HEK293 (cell line): ENCODE data around the gene TRIM66.

Experiments
- CTCF ChIA-PET: fragments of 350-600 bp; formaldehyde crosslinking; extraction: SDS; loops from one replicate; lab custom pipeline; 2021; ENCODE audit warnings: antibody characterized with exemption; lab: Yijun Ruan, JAX
- POLR2A ChIA-PET: fragments of 300-600 bp; formaldehyde crosslinking; extraction: SDS; loops from one replicate; lab custom pipeline; 2020; ENCODE audit warnings: antibody characterized with exemption, inconsistent platforms; lab: Yijun Ruan, JAX
- H3K27ac ChIP-seq: fragments of 200-500 bp; sonication (Bioruptor generic); 2 replicates; pipeline ENCODE4 v1.5.1; 2014; ENCODE audit warnings: low read depth, low read length, control low read depth, inconsistent platforms; ENCODE audit errors: extremely low read depth
- H3K36me3 ChIP-seq, 2 experiments: fragments of 200-500 bp in 1 of 2; sonication (Bioruptor generic) in 1 of 2; 1 replicate in 1 of 2; 2 replicates in 1 of 2; pipeline ENCODE4 v1.5.1; 2014 to 2017; ENCODE audit warnings: inconsistent platforms in 2 of 2, low read length in 2 of 2; ENCODE audit not compliant: control insufficient read depth in 2 of 2, insufficient read depth in 1 of 2
- H3K4me1 ChIP-seq: fragments of 200-500 bp; sonication (Bioruptor generic); 2 replicates; pipeline ENCODE4 v1.5.1; 2014; ENCODE audit warnings: mild to moderate bottlenecking, low read length, inconsistent platforms; ENCODE audit not compliant: control insufficient read depth, insufficient read depth
- H3K4me3 ChIP-seq: 2 replicates; pipeline ENCODE4 v1.5.1; 2011; ENCODE audit warnings: low read depth, mild to moderate bottlenecking, control low read depth, low read length, moderate library complexity
- H3K9me3 ChIP-seq: fragments of 200-500 bp; sonication (Bioruptor generic); 2 replicates; pipeline ENCODE4 v1.5.1; 2014; ENCODE audit warnings: low read depth, low read length, inconsistent platforms; ENCODE audit not compliant: control insufficient read depth, insufficient read depth
- EGR2 ChIP-seq: fragments of 450-650 bp; formaldehyde crosslinking; IDR thresholded peaks from 2 replicates; pipeline ENCODE4 v1.5.1; 2016; ENCODE audit warnings: low read depth, missing biosample characterization, missing genetic modification characterization
- KLF1 ChIP-seq: fragments of 450-650 bp; formaldehyde crosslinking; IDR thresholded peaks from 2 replicates; pipeline ENCODE4 v1.5.1; 2016; ENCODE audit warnings: missing biosample characterization, missing genetic modification characterization
- SALL2 ChIP-seq: fragments of 450-650 bp; formaldehyde crosslinking; IDR thresholded peaks from 2 replicates; pipeline ENCODE4 v1.5.0; 2017; ENCODE audit warnings: missing biosample characterization, mild to moderate bottlenecking, missing genetic modification characterization, borderline replicate concordance
- WT1 ChIP-seq: fragments of 450-650 bp; formaldehyde crosslinking; IDR thresholded peaks from 2 replicates; pipeline ENCODE4 v1.5.1; 2016; ENCODE audit warnings: missing biosample characterization, missing genetic modification characterization
- ZBTB7A ChIP-seq: fragments of 450-650 bp; formaldehyde crosslinking; IDR thresholded peaks from 2 replicates; pipeline ENCODE4 v1.5.1; 2016; ENCODE audit warnings: low read depth, missing biosample characterization, missing genetic modification characterization
- ZNF16 ChIP-seq: fragments of 450-650 bp; formaldehyde crosslinking; IDR thresholded peaks from 2 replicates; pipeline ENCODE4 v1.5.1; 2016; ENCODE audit warnings: low read depth, missing biosample characterization, missing genetic modification characterization
- ZNF23 ChIP-seq: fragments of 450-650 bp; formaldehyde crosslinking; IDR thresholded peaks from 2 replicates; pipeline ENCODE4 v1.5.1; 2016; ENCODE audit warnings: missing biosample characterization, missing genetic modification characterization, borderline replicate concordance
- ZNF248 ChIP-seq: fragments of 450-650 bp; formaldehyde crosslinking; IDR thresholded peaks from 2 replicates; pipeline ENCODE4 v1.5.1; 2017; ENCODE audit warnings: missing biosample characterization, missing genetic modification characterization
- ZNF354C ChIP-seq: fragments of 450-650 bp; formaldehyde crosslinking; IDR thresholded peaks from 2 replicates; pipeline ENCODE4 v1.5.1; 2016; ENCODE audit warnings: missing biosample characterization, missing genetic modification characterization, low read depth, borderline replicate concordance
- ZNF501 ChIP-seq: fragments of 450-650 bp; formaldehyde crosslinking; IDR thresholded peaks from 2 replicates; pipeline ENCODE4 v1.5.1; 2016; ENCODE audit warnings: missing biosample characterization, missing genetic modification characterization
- ZNF510 ChIP-seq: fragments of 450-650 bp; formaldehyde crosslinking; IDR thresholded peaks from 2 replicates; pipeline ENCODE4 v1.5.1; 2018; ENCODE audit warnings: mild to moderate bottlenecking, missing genetic modification characterization, missing biosample characterization; ENCODE audit not compliant: insufficient replicate concordance
- ZNF560 ChIP-seq: fragments of 450-650 bp; formaldehyde crosslinking; IDR thresholded peaks from 2 replicates; pipeline ENCODE4 v1.5.1; 2017; ENCODE audit warnings: missing biosample characterization, missing genetic modification characterization, borderline replicate concordance
- ZNF596 ChIP-seq: fragments of 450-650 bp; IDR thresholded peaks from 2 replicates; pipeline ENCODE4 v1.5.0; 2018; ENCODE audit warnings: missing biosample characterization, mild to moderate bottlenecking, missing genetic modification characterization, moderate library complexity
- ZNF624 ChIP-seq: fragments of 450-650 bp; formaldehyde crosslinking; IDR thresholded peaks from 2 replicates; pipeline ENCODE4 v1.5.1; 2017; ENCODE audit warnings: missing biosample characterization, missing genetic modification characterization
- ZNF677 ChIP-seq: fragments of 450-650 bp; IDR thresholded peaks from 2 replicates; pipeline ENCODE4 v1.5.0; 2018; ENCODE audit warnings: missing biosample characterization, mild to moderate bottlenecking, missing genetic modification characterization, moderate library complexity
- TF ChIP-seq, protein P1 (sequence below): fragments of 450-650 bp; formaldehyde crosslinking; IDR thresholded peaks from 2 replicates; pipeline ENCODE4 v1.5.1; 2016; ENCODE audit warnings: missing biosample characterization, missing genetic modification characterization
- TF ChIP-seq, protein P2 (sequence below): fragments of 450-650 bp; IDR thresholded peaks from 2 replicates; pipeline ENCODE4 v1.5.1; 2018; ENCODE audit warnings: missing biosample characterization, missing genetic modification characterization
- TF ChIP-seq, protein P3 (sequence below): fragments of 450-650 bp; formaldehyde crosslinking; IDR thresholded peaks from 2 replicates; pipeline ENCODE4 v1.5.1; 2016; ENCODE audit warnings: missing biosample characterization, missing genetic modification characterization
- TF ChIP-seq, protein P4 (sequence below): fragments of 450-650 bp; formaldehyde crosslinking; IDR thresholded peaks from 2 replicates; pipeline ENCODE4 v1.5.1; 2016; ENCODE audit warnings: missing biosample characterization, missing genetic modification characterization
- TF ChIP-seq, protein P5 (sequence below): fragments of 450-650 bp; formaldehyde crosslinking; IDR thresholded peaks from 2 replicates; pipeline ENCODE4 v1.5.1; 2016; ENCODE audit warnings: missing biosample characterization, missing genetic modification characterization
- TF ChIP-seq, protein P6 (sequence below): fragments of 450-650 bp; formaldehyde crosslinking; optimal IDR thresholded peaks from 2 replicates; pipeline ENCODE3; 2016; ENCODE audit warnings: missing biosample characterization, mild to moderate bottlenecking, missing genetic modification characterization
- TF ChIP-seq, protein P7 (sequence below): fragments of 450-650 bp; formaldehyde crosslinking; IDR thresholded peaks from 2 replicates; pipeline ENCODE4 v1.5.1; 2016; ENCODE audit warnings: missing biosample characterization, missing genetic modification characterization

Gene TRIM66

DNA sequence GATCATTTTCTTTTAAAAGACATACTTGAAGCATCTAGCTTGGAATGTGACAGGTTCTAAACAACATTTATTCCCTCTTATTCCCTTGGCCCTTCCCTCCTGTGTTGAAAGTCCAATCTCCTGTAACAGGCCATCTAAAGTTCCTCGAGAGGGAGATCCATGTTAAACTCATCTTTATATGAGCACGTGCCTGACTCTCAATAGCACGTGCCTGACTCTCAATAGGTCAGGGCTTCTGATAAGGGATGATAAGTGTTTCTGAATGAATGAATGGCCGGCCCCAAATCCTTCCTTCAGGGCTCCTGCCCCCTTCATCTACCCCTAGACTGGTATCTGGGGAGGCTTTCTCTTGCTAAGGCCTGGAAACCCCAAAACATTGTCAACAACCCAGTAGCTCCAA is 27.3 kb upstream of the TRIM66 start:
- ChIA-PET POLR2A (no interaction called here), CTCF (no interaction called here)
- Histone ChIP-seq H3K27ac (no peak overlapping the region), H3K4me1 (no peaks in the 10 kb centered on the region), H3K4me3 (no peak overlapping the region), H3K9me3 (no peaks in the 10 kb centered on the region), H3K36me3 (peaks cover 0 to 15% of the 10 kb centered on the region in 2 experiments; a peak in 1 of 3 replicates)
- TF ChIP-seq ZNF248 (tag by site-specific recombination) (no peak), ZNF560 (tag by site-specific recombination) (no peak), ZNF23 (tag by site-specific recombination) (no peak), SALL2 (tag by site-specific recombination) (no peak), KLF1 (no peak), WT1 (tag by site-specific recombination) (no peak), ZNF16 (tag by site-specific recombination) (no peak), ZBTB7A (tag by site-specific recombination) (no peak)
- TF ChIP-seq, protein P1, sequence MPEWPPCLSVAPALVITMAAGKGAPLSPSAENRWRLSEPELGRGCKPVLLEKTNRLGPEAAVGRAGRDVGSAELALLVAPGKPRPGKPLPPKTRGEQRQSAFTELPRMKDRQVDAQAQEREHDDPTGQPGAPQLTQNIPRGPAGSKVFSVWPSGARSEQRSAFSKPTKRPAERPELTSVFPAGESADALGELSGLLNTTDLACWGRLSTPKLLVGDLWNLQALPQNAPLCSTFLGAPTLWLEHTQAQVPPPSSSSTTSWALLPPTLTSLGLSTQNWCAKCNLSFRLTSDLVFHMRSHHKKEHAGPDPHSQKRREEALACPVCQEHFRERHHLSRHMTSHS (tag by site-specific recombination) = no peak
- TF ChIP-seq, protein P2, sequence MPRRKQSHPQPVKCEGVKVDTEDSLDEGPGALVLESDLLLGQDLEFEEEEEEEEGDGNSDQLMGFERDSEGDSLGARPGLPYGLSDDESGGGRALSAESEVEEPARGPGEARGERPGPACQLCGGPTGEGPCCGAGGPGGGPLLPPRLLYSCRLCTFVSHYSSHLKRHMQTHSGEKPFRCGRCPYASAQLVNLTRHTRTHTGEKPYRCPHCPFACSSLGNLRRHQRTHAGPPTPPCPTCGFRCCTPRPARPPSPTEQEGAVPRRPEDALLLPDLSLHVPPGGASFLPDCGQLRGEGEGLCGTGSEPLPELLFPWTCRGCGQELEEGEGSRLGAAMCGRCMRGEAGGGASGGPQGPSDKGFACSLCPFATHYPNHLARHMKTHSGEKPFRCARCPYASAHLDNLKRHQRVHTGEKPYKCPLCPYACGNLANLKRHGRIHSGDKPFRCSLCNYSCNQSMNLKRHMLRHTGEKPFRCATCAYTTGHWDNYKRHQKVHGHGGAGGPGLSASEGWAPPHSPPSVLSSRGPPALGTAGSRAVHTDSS (tag by site-specific recombination) = no peak
- TF ChIP-seq, protein P3, sequence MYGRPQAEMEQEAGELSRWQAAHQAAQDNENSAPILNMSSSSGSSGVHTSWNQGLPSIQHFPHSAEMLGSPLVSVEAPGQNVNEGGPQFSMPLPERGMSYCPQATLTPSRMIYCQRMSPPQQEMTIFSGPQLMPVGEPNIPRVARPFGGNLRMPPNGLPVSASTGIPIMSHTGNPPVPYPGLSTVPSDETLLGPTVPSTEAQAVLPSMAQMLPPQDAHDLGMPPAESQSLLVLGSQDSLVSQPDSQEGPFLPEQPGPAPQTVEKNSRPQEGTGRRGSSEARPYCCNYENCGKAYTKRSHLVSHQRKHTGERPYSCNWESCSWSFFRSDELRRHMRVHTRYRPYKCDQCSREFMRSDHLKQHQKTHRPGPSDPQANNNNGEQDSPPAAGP = no peak
- TF ChIP-seq, protein P4, sequence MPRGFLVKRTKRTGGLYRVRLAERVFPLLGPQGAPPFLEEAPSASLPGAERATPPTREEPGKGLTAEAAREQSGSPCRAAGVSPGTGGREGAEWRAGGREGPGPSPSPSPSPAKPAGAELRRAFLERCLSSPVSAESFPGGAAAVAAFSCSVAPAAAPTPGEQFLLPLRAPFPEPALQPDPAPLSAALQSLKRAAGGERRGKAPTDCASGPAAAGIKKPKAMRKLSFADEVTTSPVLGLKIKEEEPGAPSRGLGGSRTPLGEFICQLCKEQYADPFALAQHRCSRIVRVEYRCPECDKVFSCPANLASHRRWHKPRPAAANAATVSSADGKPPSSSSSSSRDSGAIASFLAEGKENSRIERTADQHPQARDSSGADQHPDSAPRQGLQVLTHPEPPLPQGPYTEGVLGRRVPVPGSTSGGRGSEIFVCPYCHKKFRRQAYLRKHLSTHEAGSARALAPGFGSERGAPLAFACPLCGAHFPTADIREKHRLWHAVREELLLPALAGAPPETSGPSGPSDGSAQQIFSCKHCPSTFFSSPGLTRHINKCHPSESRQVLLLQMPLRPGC (tag by site-specific recombination) = no peak
- TF ChIP-seq, protein P5, sequence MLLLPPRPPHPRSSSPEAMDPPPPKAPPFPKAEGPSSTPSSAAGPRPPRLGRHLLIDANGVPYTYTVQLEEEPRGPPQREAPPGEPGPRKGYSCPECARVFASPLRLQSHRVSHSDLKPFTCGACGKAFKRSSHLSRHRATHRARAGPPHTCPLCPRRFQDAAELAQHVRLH (tag by site-specific recombination) = no peak

DNA sequence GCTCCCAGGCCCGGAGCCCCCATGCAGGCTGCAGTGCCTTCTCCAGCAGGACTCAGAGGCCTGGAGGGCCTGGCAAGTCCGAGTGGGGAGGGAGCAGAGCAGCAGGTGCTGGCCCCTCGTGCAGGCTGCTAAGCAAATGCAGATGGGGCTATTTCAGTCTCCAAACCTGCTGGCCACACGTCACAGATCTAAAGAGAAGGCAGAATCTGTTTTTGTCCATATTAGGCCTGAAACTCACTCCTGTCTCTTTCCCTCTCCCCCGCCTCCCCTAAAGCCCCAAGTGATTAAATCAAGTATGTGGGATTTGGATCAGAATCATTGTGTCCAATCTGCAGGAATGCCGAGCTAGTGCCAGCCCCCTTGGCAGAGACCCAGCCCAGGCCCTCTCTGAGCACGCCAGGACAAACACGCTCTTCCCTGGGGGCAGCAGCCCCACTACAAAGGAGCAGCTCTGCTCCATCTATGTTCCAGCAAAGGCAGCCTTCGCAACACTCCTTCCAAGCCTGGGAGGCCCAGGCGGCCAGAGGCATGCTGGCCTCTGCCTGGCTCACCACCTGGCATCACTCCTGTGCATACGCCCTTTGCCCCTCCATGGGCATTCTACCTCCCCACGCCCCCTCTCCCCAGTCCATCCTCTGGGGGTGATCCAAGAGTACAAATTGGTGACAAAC is 26.7 kb upstream of the TRIM66 start:
- POLR2A ChIA-PET = no interaction called here
- H3K4me3 ChIP-seq = no peak overlapping the region
- TF ChIP-seq EGR2 (tag by site-specific recombination) = no peak
- no peak for TF ChIP-seq ZNF677 (tag by site-specific recombination)
- TF ChIP-seq, protein P6, sequence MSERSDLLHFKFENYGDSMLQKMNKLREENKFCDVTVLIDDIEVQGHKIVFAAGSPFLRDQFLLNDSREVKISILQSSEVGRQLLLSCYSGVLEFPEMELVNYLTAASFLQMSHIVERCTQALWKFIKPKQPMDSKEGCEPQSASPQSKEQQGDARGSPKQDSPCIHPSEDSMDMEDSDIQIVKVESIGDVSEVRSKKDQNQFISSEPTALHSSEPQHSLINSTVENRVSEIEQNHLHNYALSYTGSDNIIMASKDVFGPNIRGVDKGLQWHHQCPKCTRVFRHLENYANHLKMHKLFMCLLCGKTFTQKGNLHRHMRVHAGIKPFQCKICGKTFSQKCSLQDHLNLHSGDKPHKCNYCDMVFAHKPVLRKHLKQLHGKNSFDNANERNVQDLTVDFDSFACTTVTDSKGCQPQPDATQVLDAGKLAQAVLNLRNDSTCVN (tag by site-specific recombination) = no peak
- TF ChIP-seq, protein P7, sequence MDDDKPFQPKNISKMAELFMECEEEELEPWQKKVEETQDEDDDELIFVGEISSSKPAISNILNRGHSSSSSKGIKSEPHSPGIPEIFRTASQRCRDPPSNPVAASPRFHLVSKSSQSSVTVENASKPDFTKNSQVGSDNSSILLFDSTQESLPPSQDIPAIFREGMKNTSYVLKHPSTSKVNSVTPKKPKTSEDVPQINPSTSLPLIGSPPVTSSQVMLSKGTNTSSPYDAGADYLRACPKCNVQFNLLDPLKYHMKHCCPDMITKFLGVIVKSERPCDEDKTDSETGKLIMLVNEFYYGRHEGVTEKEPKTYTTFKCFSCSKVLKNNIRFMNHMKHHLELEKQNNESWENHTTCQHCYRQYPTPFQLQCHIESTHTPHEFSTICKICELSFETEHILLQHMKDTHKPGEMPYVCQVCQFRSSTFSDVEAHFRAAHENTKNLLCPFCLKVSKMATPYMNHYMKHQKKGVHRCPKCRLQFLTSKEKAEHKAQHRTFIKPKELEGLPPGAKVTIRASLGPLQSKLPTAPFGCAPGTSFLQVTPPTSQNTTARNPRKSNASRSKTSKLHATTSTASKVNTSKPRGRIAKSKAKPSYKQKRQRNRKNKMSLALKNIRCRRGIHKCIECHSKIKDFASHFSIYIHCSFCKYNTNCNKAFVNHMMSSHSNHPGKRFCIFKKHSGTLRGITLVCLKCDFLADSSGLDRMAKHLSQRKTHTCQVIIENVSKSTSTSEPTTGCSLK (tag by site-specific recombination) = no peak
- no peak for TF ChIP-seq ZBTB7A (tag by site-specific recombination)
- TF ChIP-seq ZNF624 = no peak
- no peak for TF ChIP-seq ZNF354C
- no peak for TF ChIP-seq ZNF596 (tag by site-specific recombination)
- TF ChIP-seq ZNF501 (tag by site-specific recombination) = no peak
- no peak for TF ChIP-seq ZNF510 (tag by site-specific recombination)

More for the DNA sequence above, 26.7 kb upstream of the TRIM66 start:
- no peak overlapping the region for H3K27ac ChIP-seq
- CTCF ChIA-PET = no interaction called here
- no peaks in the 10 kb centered on the region for H3K4me1 ChIP-seq
- no peaks in the 10 kb centered on the region for H3K9me3 ChIP-seq
- peaks cover 0 to 17% of the 10 kb centered on the region in 2 experiments; a peak in 1 of 3 replicates for H3K36me3 ChIP-seq
